ENCODE data around the gene HYAL2.

HYAL2 gene

DNA sequence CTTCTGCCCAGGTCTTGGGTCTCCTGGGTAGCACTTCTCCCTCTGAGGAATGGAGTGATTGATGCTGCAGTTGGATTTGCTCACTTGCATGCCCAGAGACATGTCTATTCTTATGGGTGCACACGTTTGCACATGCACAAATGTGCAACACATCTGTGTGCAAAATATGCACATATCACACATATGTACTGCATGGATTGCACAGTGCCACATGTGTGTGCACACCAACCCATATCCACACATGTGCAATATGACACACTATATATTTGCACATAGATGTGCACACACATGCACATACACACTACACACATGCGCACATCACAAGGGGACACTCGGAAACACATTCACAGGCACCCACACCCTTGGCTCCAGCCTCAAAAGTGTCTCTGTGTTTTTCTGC is 54.3 kb downstream of the HYAL2 start:
- no peak for DNase-seq

Data from DMS153 (cell line).